HepG2 (cell line): ENCODE data around the gene ZNF804B. TPM values are rescaled to one million over a fixed set of nuclear protein-coding genes. Genes with fewer than 3 reads are reported as not detected.

Source experiments
- ATAC-seq: fragments of 200-7000 bp; cut with Tn5 transposase; 3 replicates; pipeline ENCODE4 v1.9.1; 2020; ENCODE audit warnings: mild to moderate bottlenecking, moderate library complexity
- BruUV-seq: library from RNA; stranded (reverse); fragments of 400-500 nt; replicated peaks from 2 replicates; lab custom pipeline; 2021; lab: Mats Ljungman, UMichigan
- CTCF ChIA-PET: fragments of 300-600 bp; formaldehyde crosslinking; extraction: SDS; loops from one replicate; lab custom pipeline; 2021; ENCODE audit warnings: low total read pairs, inconsistent platforms, low intra/inter-chr PET ratio; lab: Yijun Ruan, JAX
- POLR2A ChIA-PET: fragments of 350-600 bp; sonication (Branson Sonifier 250); formaldehyde crosslinking; loops from one replicate; lab custom pipeline; 2020; ENCODE audit warnings: antibody characterized with exemption, inconsistent platforms; lab: Yijun Ruan, JAX
- DNase-seq: peaks from one replicate; pipeline ENCODE4 v3.0.0-alpha.2; 2015; ENCODE audit warnings: low spot score
- FAIRE-seq: peaks from 3 replicates; lab custom pipeline; 2011; peaks lifted over from hg19 to GRCh38; lab: Jason Lieb, UNC
- H2AFZ ChIP-seq: one replicate; pipeline ENCODE4 v1.6.1; 2011; ENCODE audit warnings: low read length, inconsistent platforms
- H3K27ac ChIP-seq: fragments of 300-600 bp; 3 replicates; pipeline ENCODE4 v1.8.0; 2011; ENCODE audit warnings: mixed run types, mild to moderate bottlenecking, mixed read lengths, low read length, inconsistent platforms; ENCODE audit not compliant: insufficient read depth; ENCODE audit errors: extremely low read length
- H3K27me3 ChIP-seq, 2 experiments: fragments of 200-600 bp in 1 of 2; 2 replicates in 1 of 2; 3 replicates in 1 of 2; pipeline versions ENCODE4 v1.6.0 to v1.8.0; 2011; ENCODE audit warnings: low read length in 2 of 2, mild to moderate bottlenecking in 2 of 2, moderate library complexity in 2 of 2, inconsistent platforms in 1 of 2; ENCODE audit not compliant: insufficient read depth in 2 of 2, control insufficient read depth in 1 of 2
- H3K36me3 ChIP-seq, 2 experiments: fragments of 200-600 bp in 1 of 2; replicated peaks in 1 of 2; 2 replicates in 1 of 2; 3 replicates in 1 of 2; pipeline versions ENCODE4 v1.5.1 to v1.8.0; 2011; ENCODE audit warnings: low read length in 2 of 2, inconsistent platforms in 1 of 2; ENCODE audit not compliant: insufficient read depth in 2 of 2, control insufficient read depth in 1 of 2
- H3K4me1 ChIP-seq: 2 replicates; pipeline ENCODE4 v1.5.1; 2012; ENCODE audit warnings: low read length, inconsistent platforms; ENCODE audit not compliant: insufficient read depth
- H3K4me2 ChIP-seq: 2 replicates; pipeline ENCODE4 v1.6.0; 2011; ENCODE audit warnings: low read depth, low read length, inconsistent platforms
- H3K4me3 ChIP-seq, 3 experiments: fragments of 200-600 bp in 1 of 3; sonication (generic), shearing (Covaris generic) in 1 of 3; replicated peaks in 1 of 3; 2 replicates each; pipeline ENCODE4 v1.5.1; 2011 to 2016; ENCODE audit warnings: low read length in 3 of 3, inconsistent platforms in 2 of 3, low read depth in 2 of 3, mild to moderate bottlenecking in 2 of 3, control low read depth in 1 of 3, mixed read lengths in 1 of 3; ENCODE audit not compliant: insufficient read depth in 1 of 3
- H3K79me2 ChIP-seq: one replicate; pipeline ENCODE4 v1.6.1; 2011; ENCODE audit warnings: low read length, inconsistent platforms; ENCODE audit not compliant: insufficient read depth
- H3K9ac ChIP-seq: 2 replicates; pipeline ENCODE4 v1.6.0; 2011; ENCODE audit warnings: mild to moderate bottlenecking, low read depth, low read length, inconsistent platforms; ENCODE audit not compliant: insufficient read depth
- H3K9me3 ChIP-seq: 2 replicates; pipeline ENCODE4 v1.5.1; 2012; ENCODE audit warnings: mild to moderate bottlenecking, low read length
- H4K20me1 ChIP-seq: 2 replicates; pipeline ENCODE4 v1.6.0; 2011; ENCODE audit warnings: inconsistent platforms, mild to moderate bottlenecking, low read length, moderate library complexity; ENCODE audit not compliant: insufficient read depth
- AKNA ChIP-seq: sonication (generic); formaldehyde crosslinking; IDR thresholded peaks from 2 replicates; pipeline ENCODE4 v1.4.0; 2020; ENCODE audit warnings: missing genetic modification reagents, borderline replicate concordance
- ATM ChIP-seq: fragments of 450-650 bp; IDR thresholded peaks from 2 replicates; pipeline ENCODE4 v1.7.1; 2017; ENCODE audit warnings: mild to moderate bottlenecking, borderline replicate concordance
- BRD4 ChIP-seq: sonication (generic); formaldehyde crosslinking; IDR thresholded peaks from 2 replicates; pipeline ENCODE4 v1.4.0; 2020; ENCODE audit warnings: missing genetic modification reagents
- CENPX ChIP-seq: sonication (generic); formaldehyde crosslinking; IDR thresholded peaks from 2 replicates; pipeline ENCODE4 v1.9.0; 2021; ENCODE audit warnings: mild to moderate bottlenecking, missing genetic modification reagents, moderate library complexity
- MIER3 ChIP-seq: IDR thresholded peaks from 2 replicates; pipeline ENCODE4 v1.6.1; 2016; ENCODE audit warnings: missing compliant biosample characterization, borderline replicate concordance
- MXD4 ChIP-seq: IDR thresholded peaks from 2 replicates; pipeline ENCODE4 v1.6.1; 2016; ENCODE audit warnings: mild to moderate bottlenecking, missing biosample characterization, missing genetic modification reagents
- NFAT5 ChIP-seq: sonication (generic); formaldehyde crosslinking; IDR thresholded peaks from 2 replicates; pipeline ENCODE4 v1.4.0; 2020; ENCODE audit warnings: missing genetic modification reagents
- ZBTB1 ChIP-seq: sonication (generic); formaldehyde crosslinking; IDR thresholded peaks from 2 replicates; pipeline ENCODE4 v1.4.0; 2020; ENCODE audit warnings: missing genetic modification reagents, borderline replicate concordance
- ZNF10 ChIP-seq: sonication (generic); formaldehyde crosslinking; IDR thresholded peaks from 2 replicates; pipeline ENCODE4 v1.4.0; 2020; ENCODE audit warnings: mild to moderate bottlenecking, low read depth, missing genetic modification reagents, borderline replicate concordance
- ZNF282 ChIP-seq: fragments of 450-650 bp; IDR thresholded peaks from 2 replicates; pipeline ENCODE4 v1.6.1; 2018; ENCODE audit not compliant: partially characterized antibody
- ZNF510 ChIP-seq: sonication (generic); formaldehyde crosslinking; IDR thresholded peaks from 2 replicates; pipeline ENCODE4 v1.4.0; 2020; ENCODE audit warnings: low read depth, mild to moderate bottlenecking, missing genetic modification reagents
- ZNF549 ChIP-seq: sonication (generic); formaldehyde crosslinking; IDR thresholded peaks from 2 replicates; pipeline ENCODE4 v1.5.0; 2020; ENCODE audit warnings: missing genetic modification reagents
- ZNF709 ChIP-seq: sonication (generic); formaldehyde crosslinking; IDR thresholded peaks from 2 replicates; pipeline ENCODE4 v1.5.0; 2020; ENCODE audit warnings: mild to moderate bottlenecking, missing genetic modification reagents
- ZNF749 ChIP-seq: sonication (generic); formaldehyde crosslinking; IDR thresholded peaks from 2 replicates; pipeline ENCODE4 v1.8.0; 2022; ENCODE audit warnings: mild to moderate bottlenecking, missing genetic modification reagents, moderate library complexity, borderline replicate concordance
- ZSCAN21 ChIP-seq: sonication (generic); formaldehyde crosslinking; IDR thresholded peaks from 2 replicates; pipeline ENCODE4 v1.8.0; 2022; ENCODE audit warnings: mild to moderate bottlenecking, missing genetic modification reagents, moderate library complexity, borderline replicate concordance
- WGBS: methylation state at CpG from one replicate; pipeline ENCODE4 v1.1.6; 2017; ENCODE audit warnings: low lambda C conversion rate; 5-methylcytosine and 5-hydroxymethylcytosine counted together
- in situ Hi-C: cut with HindIII; loops from 2 replicates; pipeline ENCODE4 v1.10.0; 2017; ENCODE audit warnings: low pct_unique_long_range_greater_than_20kb; ENCODE audit not compliant: extremely low pct_ligation_motif_present
- intact Hi-C: fragments of 100-400 bp; cut with micrococcal nuclease; formaldehyde crosslinking; loops from one replicate; pipeline ENCODE4 v1.10.0; 2022; ENCODE audit not compliant: unreplicated experiment
- polyA plus RNA-seq, 8 experiments: library from polyadenylated mRNA; depleted of rRNA in 3 of 8; stranded (reverse) in 7 of 8; unstranded in 1 of 8; fragments of >200 nt; fragmentation: Illumina TruSeq in 4 of 8; extraction: Trizol in 4 of 8; gene quantifications; 2 replicates each; pipeline versions ENCODE4 v1.2.1 to v1.2.3, GENCODE V29; 2011 to 2016; ENCODE audit warnings: low read depth in 4 of 8, missing spikeins in 1 of 8, mixed read lengths in 1 of 8; ENCODE audit not compliant: insufficient read depth in 1 of 8
- total RNA-seq, 5 experiments: library from RNA; depleted of rRNA; stranded (reverse); fragments of >200 nt; fragmentation: Illumina TruSeq; extraction: Trizol; gene quantifications; 2 replicates each; pipeline ENCODE4 v1.2.3, GENCODE V29; 2016; ENCODE audit warnings: low read depth in 1 of 5

The ZNF804B gene
- total and polyA plus RNA-seq, 2 of the 13 experiments (the other 11 are each of a cell fraction or from before 2014, with no cell fraction given): not detected

GRCh38 chr7:89308535-89308934 is 549.0 kb downstream of the ZNF804B start (continued):
- no peak for TF ChIP-seq AKNA
- TF ChIP-seq, all 625 proteins: peak for 0

GRCh38 chr7:89311886-89312285 is 552.4 kb downstream of the ZNF804B start:
- no peak for ATAC-seq
- H3K27ac ChIP-seq: no peak overlapping the region
- no peaks in the 10 kb centered on the region for H3K79me2 ChIP-seq
- H4K20me1 ChIP-seq: no peaks in the 10 kb centered on the region
- no peak overlapping the region for H3K9ac ChIP-seq
- no peaks in the 10 kb centered on the region for H3K27me3 ChIP-seq
- WGBS: 0% methylated on average over 4 of the region's 4 CpGs
- no peak for FAIRE-seq
- H3K4me1 ChIP-seq: no peaks in the 10 kb centered on the region
- no peak overlapping the region for H3K4me2 ChIP-seq
- in situ Hi-C loops: no loop called here
- CTCF ChIA-PET: no interaction called here
- no peak overlapping the region for H2AFZ ChIP-seq
- no TSS peak for BruUV-seq
- no peaks in the 10 kb centered on the region for H3K9me3 ChIP-seq
- DNase-seq: no peak
- intact Hi-C loops: no loop called here
- no peak overlapping the region for H3K4me3 ChIP-seq
- no peaks in the 10 kb centered on the region for H3K36me3 ChIP-seq
- POLR2A ChIA-PET: no interaction called here
- TF ChIP-seq MXD4: no peak
- TF ChIP-seq NFAT5 (CRISPR knock-in tag): no peak
- no peak for TF ChIP-seq CENPX (CRISPR knock-in tag)
- TF ChIP-seq ZNF709 (CRISPR knock-in tag): no peak
- TF ChIP-seq ZNF282: no peak
- TF ChIP-seq ZNF510 (CRISPR knock-in tag): no peak
- TF ChIP-seq ZBTB1 (CRISPR knock-in tag): no peak
- TF ChIP-seq BRD4: no peak
- TF ChIP-seq ZNF749: no peak
- TF ChIP-seq MIER3 (CRISPR knock-in tag): no peak
- no peak for TF ChIP-seq ZNF10
- TF ChIP-seq ZSCAN21: no peak
- no peak for TF ChIP-seq ZNF549 (CRISPR knock-in tag)
- TF ChIP-seq ATM: no peak
